GM21367 (cell line): Measurements from ENCODE around the gene UBALD1.
"Not testable (repeated sequence)": the region's sequence is repeated elsewhere in the genome, so short reads cannot be mapped to it uniquely, and the experiment has no call there.

ENCODE experiments used
- ATAC-seq: cut with Tn5 transposase; IDR thresholded peaks from one replicate; pipeline ENCODE4 v1.9.1; 2021; ENCODE audit not compliant: unreplicated experiment

Gene UBALD1

GRCh38 chr16:4599037-4599436 lies 15.7 kb downstream of the UBALD1 start:
- no peak for ATAC-seq

GRCh38 chr16:4597174-4597573 lies 17.5 kb downstream of the UBALD1 start:
- ATAC-seq, result no peak

GRCh38 chr16:4594433-4595410 lies 20.0 kb downstream of the UBALD1 start:
- no peak for ATAC-seq

GRCh38 chr16:4593086-4593485 lies 21.6 kb downstream of the UBALD1 start:
- no peak for ATAC-seq

GRCh38 chr16:4591706-4592470 lies 22.8 kb downstream of the UBALD1 start:
- ATAC-seq, result no peak

GRCh38 chr16:4591191-4591590 lies 23.5 kb downstream of the UBALD1 start:
- no peak for ATAC-seq

- ATAC-seq, result no peak
Measured at GRCh38 chr16:4588961-4589360, 25.7 kb downstream of the UBALD1 start.

GRCh38 chr16:4588386-4588785 lies 26.3 kb downstream of the UBALD1 start:
- ATAC-seq, result no peak

- ATAC-seq, result no peak
Measured at GRCh38 chr16:4586291-4586690, 28.4 kb downstream of the UBALD1 start.

GRCh38 chr16:4583906-4584305 lies 30.8 kb downstream of the UBALD1 start:
- no peak for ATAC-seq

- no peak for ATAC-seq
Measured at GRCh38 chr16:4580250-4580649, 34.4 kb downstream of the UBALD1 start.

GRCh38 chr16:4578961-4579530 lies 35.6 kb downstream of the UBALD1 start:
- no peak for ATAC-seq

GRCh38 chr16:4576008-4576407 lies 38.7 kb downstream of the UBALD1 start:
- ATAC-seq, result no peak

- no peak for ATAC-seq
Measured at GRCh38 chr16:4574919-4575705, 39.6 kb downstream of the UBALD1 start.

GRCh38 chr16:4573926-4574325 lies 40.8 kb downstream of the UBALD1 start:
- ATAC-seq, result not testable (repeated sequence)

GRCh38 chr16:4572715-4573114 lies 42.0 kb downstream of the UBALD1 start:
- ATAC-seq, result no peak

GRCh38 chr16:4570688-4571321 lies 43.9 kb downstream of the UBALD1 start:
- ATAC-seq, result no peak

GRCh38 chr16:4570086-4570485 lies 44.6 kb downstream of the UBALD1 start:
- ATAC-seq, result no peak

GRCh38 chr16:4566144-4566543 lies 48.5 kb downstream of the UBALD1 start:
- ATAC-seq, result no peak

GRCh38 chr16:4564661-4565267 lies 49.9 kb downstream of the UBALD1 start:
- ATAC-seq, result no peak
